IMR-90 (cell line): ENCODE measurements around the gene AKAP13. TPM values are rescaled to one million over a fixed set of nuclear protein-coding genes. Genes with fewer than 3 reads are reported as not detected.

Experiments used
- ATAC-seq: fragments of 200-7000 bp; cut with Tn5 transposase; 2 replicates; pipeline ENCODE4 v1.9.1; 2020; ENCODE audit warnings: low read depth, mild to moderate bottlenecking, moderate library complexity
- BruUV-seq: library from RNA; stranded (reverse); fragments of 400-500 nt; replicated peaks from 2 replicates; lab custom pipeline; 2021; lab: Mats Ljungman, UMichigan
- CTCF ChIA-PET: fragments of 300-600 bp; formaldehyde crosslinking; extraction: SDS; loops from one replicate; lab custom pipeline; 2021; ENCODE audit warnings: antibody characterized with exemption; lab: Yijun Ruan, JAX
- POLR2A ChIA-PET: fragments of 300-600 bp; sonication (Branson Sonifier 250); formaldehyde crosslinking; loops from one replicate; lab custom pipeline; 2022; ENCODE audit warnings: antibody characterized with exemption; ENCODE audit not compliant: unreplicated experiment; lab: Charles Lee
- DNase-seq: peaks from one replicate; pipeline ENCODE4 v3.0.0; 2013
- H2AFZ ChIP-seq: replicated peaks from 2 replicates; pipeline ENCODE3; 2013; ENCODE audit warnings: low read length, mild to moderate bottlenecking; ENCODE audit not compliant: poor library complexity
- H2AK5ac ChIP-seq: 2 replicates; pipeline ENCODE4 v1.6.1; 2013; ENCODE audit warnings: low read depth, low read length, inconsistent platforms
- H2AK9ac ChIP-seq: replicated peaks from 2 replicates; pipeline ENCODE3; 2013; ENCODE audit warnings: mild to moderate bottlenecking, low read depth, low read length, moderate library complexity; ENCODE audit not compliant: poor library complexity
- H2BK120ac ChIP-seq: 2 replicates; pipeline ENCODE4 v1.6.1; 2013; ENCODE audit warnings: low read depth, low read length, inconsistent platforms
- H2BK15ac ChIP-seq: 3 replicates; pipeline ENCODE4 v1.6.1; 2013; ENCODE audit warnings: low read depth, low read length, inconsistent platforms
- H2BK20ac ChIP-seq: 2 replicates; pipeline ENCODE4 v1.6.1; 2013; ENCODE audit warnings: low read depth, mild to moderate bottlenecking, inconsistent platforms, low read length, moderate library complexity
- H2BK5ac ChIP-seq: 2 replicates; pipeline ENCODE4 v1.6.1; 2013; ENCODE audit warnings: mild to moderate bottlenecking, low read depth, low read length, inconsistent platforms; ENCODE audit not compliant: poor library complexity, severe bottlenecking
- H3K14ac ChIP-seq: replicated peaks from 2 replicates; pipeline ENCODE4 v1.6.1; 2013; ENCODE audit warnings: low read depth, low read length, inconsistent platforms
- H3K18ac ChIP-seq: 2 replicates; pipeline ENCODE4 v1.6.1; 2013; ENCODE audit warnings: low read depth, low read length, control low read depth
- H3K23ac ChIP-seq: 2 replicates; pipeline ENCODE4 v1.6.1; 2013; ENCODE audit warnings: low read depth, low read length, inconsistent platforms
- H3K27ac ChIP-seq: 2 replicates; pipeline ENCODE4 v1.5.1; 2013; ENCODE audit warnings: mild to moderate bottlenecking, control low read depth, low read length; ENCODE audit not compliant: insufficient read depth
- H3K27me3 ChIP-seq: 2 replicates; pipeline ENCODE4 v1.6.1; 2013; ENCODE audit warnings: low read length; ENCODE audit not compliant: control insufficient read depth, insufficient read depth
- H3K36me3 ChIP-seq: 2 replicates; pipeline ENCODE4 v1.6.1; 2013; ENCODE audit warnings: low read length, mixed read lengths; ENCODE audit not compliant: control insufficient read depth, insufficient read depth
- H3K4ac ChIP-seq: 2 replicates; pipeline ENCODE4 v1.6.1; 2013; ENCODE audit warnings: low read depth, low read length, inconsistent platforms
- H3K4me1 ChIP-seq: 2 replicates; pipeline ENCODE4 v1.6.1; 2013; ENCODE audit warnings: low read length, mixed read lengths; ENCODE audit not compliant: control insufficient read depth, insufficient read depth
- H3K4me2 ChIP-seq: 2 replicates; pipeline ENCODE4 v1.6.1; 2013; ENCODE audit warnings: low read depth, mild to moderate bottlenecking, control low read depth, low read length, moderate library complexity
- H3K4me3 ChIP-seq: 2 replicates; pipeline ENCODE4 v1.5.1; 2013; ENCODE audit warnings: low read depth, mild to moderate bottlenecking, control low read depth, low read length, moderate library complexity; ENCODE audit not compliant: insufficient read depth
- H3K56ac ChIP-seq: 2 replicates; pipeline ENCODE4 v1.6.1; 2013; ENCODE audit warnings: low read length, inconsistent platforms; ENCODE audit not compliant: insufficient read depth; ENCODE audit errors: extremely low read depth
- H3K79me1 ChIP-seq, 2 experiments: 2 replicates each; pipeline ENCODE4 v1.6.1; 2013; ENCODE audit warnings: low read length in 2 of 2, inconsistent platforms in 1 of 2, low read depth in 1 of 2
- H3K9ac ChIP-seq: 2 replicates; pipeline ENCODE4 v1.6.1; 2013; ENCODE audit warnings: low read depth, low read length, control low read depth
- H3K9me1 ChIP-seq: 2 replicates; pipeline ENCODE4 v1.6.1; 2013; ENCODE audit warnings: low read length, inconsistent platforms; ENCODE audit not compliant: insufficient read depth
- H3K9me3 ChIP-seq: 2 replicates; pipeline ENCODE4 v1.6.1; 2013; ENCODE audit warnings: low read length; ENCODE audit not compliant: control insufficient read depth, insufficient read depth
- H4K20me1 ChIP-seq: 2 replicates; pipeline ENCODE4 v1.6.1; 2013; ENCODE audit warnings: low read length, inconsistent platforms; ENCODE audit not compliant: insufficient read depth
- H4K5ac ChIP-seq: 2 replicates; pipeline ENCODE4 v1.6.1; 2013; ENCODE audit warnings: mild to moderate bottlenecking, low read depth, low read length, control low read depth
- H4K8ac ChIP-seq, 2 experiments: 2 replicates each; pipeline ENCODE4 v1.6.1; 2013; ENCODE audit warnings: low read depth in 2 of 2, low read length in 2 of 2, control low read depth in 1 of 2, inconsistent platforms in 1 of 2
- H4K91ac ChIP-seq: 2 replicates; pipeline ENCODE4 v1.6.1; 2013; ENCODE audit warnings: low read depth, low read length, inconsistent platforms; ENCODE audit not compliant: insufficient read depth
- BHLHE40 ChIP-seq: fragments of 150-350 bp; IDR thresholded peaks from 2 replicates; pipeline ENCODE4 v1.6.1; 2016; ENCODE audit warnings: mild to moderate bottlenecking, low read depth, low read length
- CEBPB ChIP-seq: IDR thresholded peaks from 2 replicates; pipeline ENCODE4 v1.6.1; 2012; ENCODE audit warnings: low read depth, low read length, improper control_type of control experiment
- CHD1 ChIP-seq: IDR thresholded peaks from 2 replicates; pipeline ENCODE4 v1.6.1; 2012; ENCODE audit warnings: low read depth, low read length, improper control_type of control experiment
- FOS ChIP-seq: fragments of 150-350 bp; IDR thresholded peaks from 2 replicates; pipeline ENCODE4 v1.6.1; 2016; ENCODE audit warnings: low read depth, low read length
- MAZ ChIP-seq: IDR thresholded peaks from 2 replicates; pipeline ENCODE4 v1.6.1; 2012; ENCODE audit warnings: low read depth, mild to moderate bottlenecking, low read length, improper control_type of control experiment, moderate library complexity, borderline replicate concordance
- MXI1 ChIP-seq: IDR thresholded peaks from 2 replicates; pipeline ENCODE4 v1.6.1; 2012; ENCODE audit warnings: low read depth, mild to moderate bottlenecking, low read length, moderate library complexity, borderline replicate concordance
- NFE2L2 ChIP-seq: fragments of 150-350 bp; IDR thresholded peaks from 2 replicates; pipeline ENCODE4 v1.6.1; 2016; ENCODE audit warnings: low read depth, mild to moderate bottlenecking, low read length
- POLR2A ChIP-seq: IDR thresholded peaks from 2 replicates; pipeline ENCODE4 v1.6.1; 2012; ENCODE audit warnings: mild to moderate bottlenecking, low read depth, low read length
- RCOR1 ChIP-seq: IDR thresholded peaks from 2 replicates; pipeline ENCODE4 v1.6.1; 2012; ENCODE audit warnings: mild to moderate bottlenecking, low read length, improper control_type of control experiment; ENCODE audit not compliant: insufficient replicate concordance
- RFX5 ChIP-seq: IDR thresholded peaks from 2 replicates; pipeline ENCODE4 v1.8.0; 2012; ENCODE audit warnings: low read depth, mild to moderate bottlenecking, low read length, moderate library complexity
- SMC3 ChIP-seq: fragments of 150-350 bp; IDR thresholded peaks from 2 replicates; pipeline ENCODE4 v1.6.1; 2016; ENCODE audit warnings: low read depth, mild to moderate bottlenecking, antibody characterized with exemption, low read length, moderate library complexity
- WGBS, 2 experiments: methylation state at CpG; one replicate each; pipeline versions ENCODE4 v1.1.5 to v1.1.7; 2013; ENCODE audit warnings: missing lambda C conversion rate in 2 of 2; ENCODE audit not compliant: insufficient read length in 1 of 2; ENCODE audit errors: extremely low coverage in 2 of 2; 5-methylcytosine and 5-hydroxymethylcytosine counted together
- dilution Hi-C: fragments of 300-500 bp; cut with HindIII; formaldehyde crosslinking; loops from one replicate; pipeline ENCODE4 v1.14.3; 2018; ENCODE audit warnings: low sequenced_read_pairs; ENCODE audit not compliant: unreplicated experiment
- in situ Hi-C: fragments of 300-500 bp; cut with MboI; formaldehyde crosslinking; loops from 3 replicates; pipeline ENCODE4 v1.14.3; 2019; ENCODE audit warnings: low sequenced_read_pairs, inconsistent platforms, mixed read lengths
- intact Hi-C: fragments of 100-400 bp; cut with micrococcal nuclease; formaldehyde crosslinking; loops from 2 replicates; pipeline ENCODE4 v1.10.0; 2022
- polyA plus RNA-seq, 3 experiments: library from polyadenylated mRNA; depleted of rRNA; stranded (reverse); fragments of >200 nt; gene quantifications; 2 replicates each; pipeline ENCODE4 v1.2.3, GENCODE V29; 2012; ENCODE audit warnings: low replicate concordance in 1 of 3
- total RNA-seq: library from RNA; depleted of rRNA; stranded (reverse); fragments of >200 nt; gene quantifications from 2 replicates; pipeline ENCODE4 v1.2.3, GENCODE V29; 2012
- TF ChIP-seq, protein P1 (sequence below): fragments of 150-350 bp; IDR thresholded peaks from 2 replicates; pipeline ENCODE4 v1.6.1; 2016; ENCODE audit warnings: low read depth, mild to moderate bottlenecking, low read length, moderate library complexity, borderline replicate concordance
- TF ChIP-seq, protein P2 (sequence below): fragments of 150-350 bp; IDR thresholded peaks from 2 replicates; pipeline ENCODE4 v1.6.1; 2017; ENCODE audit warnings: mild to moderate bottlenecking, antibody characterized with exemption, low read length, low read depth

The AKAP13 gene
- total and polyA plus RNA-seq, 2 of the 4 experiments (the other 2 are of a cell fraction): 10.4 to 46.4 TPM

DNA sequence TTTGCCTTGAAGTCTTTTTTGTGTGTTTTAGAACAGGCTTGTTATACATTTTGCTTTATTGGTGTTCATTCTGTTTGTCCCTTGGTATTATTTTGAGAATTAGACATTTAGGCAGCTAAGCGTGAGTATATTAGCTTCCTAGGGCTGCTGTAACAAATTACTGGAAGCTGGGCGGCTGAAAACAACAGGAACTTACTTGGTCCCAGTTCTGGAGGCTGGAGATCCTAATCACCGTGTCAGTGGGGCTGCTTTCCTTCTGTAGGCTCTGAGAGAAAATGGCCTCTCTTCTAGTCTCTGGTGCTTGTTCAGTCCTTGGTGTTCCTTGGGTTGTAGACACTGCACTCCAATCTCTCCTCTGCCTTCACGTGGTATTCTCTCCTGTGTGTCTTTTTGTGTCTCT is 272.1 kb downstream of the AKAP13 start:
- H3K9ac ChIP-seq: no peak overlapping the region
- no peak overlapping the region for H2AFZ ChIP-seq
- H3K23ac ChIP-seq: no peak overlapping the region
- ATAC-seq (no peak), DNase-seq (no peak)
- peaks cover 11% of the 10 kb centered on the region for H3K36me3 ChIP-seq
- intact Hi-C loops (no loop called here), dilution Hi-C loops (no loop called here), in situ Hi-C loops (no loop called here)
- no peak overlapping the region for H3K4me2 ChIP-seq
- H4K5ac ChIP-seq: no peak overlapping the region; the same call in 1 of the 2 replicates
- no peak overlapping the region for H4K8ac ChIP-seq
- WGBS, 2 experiments: no CpG with 5 or more reads among the region's 4 CpGs
- POLR2A ChIA-PET: no interaction called here
- no peak overlapping the region for H2BK5ac ChIP-seq
- no peak overlapping the region for H2BK120ac ChIP-seq
- peaks cover 16 to 44% of the 10 kb centered on the region in 2 experiments for H3K79me1 ChIP-seq
- H2BK20ac ChIP-seq: no peak overlapping the region
- no peak overlapping the region for H3K27ac ChIP-seq
- no peak overlapping the region for H2BK15ac ChIP-seq
- no peak overlapping the region for H3K56ac ChIP-seq
- no peak for TF ChIP-seq MXI1
- TF ChIP-seq, protein P1, sequence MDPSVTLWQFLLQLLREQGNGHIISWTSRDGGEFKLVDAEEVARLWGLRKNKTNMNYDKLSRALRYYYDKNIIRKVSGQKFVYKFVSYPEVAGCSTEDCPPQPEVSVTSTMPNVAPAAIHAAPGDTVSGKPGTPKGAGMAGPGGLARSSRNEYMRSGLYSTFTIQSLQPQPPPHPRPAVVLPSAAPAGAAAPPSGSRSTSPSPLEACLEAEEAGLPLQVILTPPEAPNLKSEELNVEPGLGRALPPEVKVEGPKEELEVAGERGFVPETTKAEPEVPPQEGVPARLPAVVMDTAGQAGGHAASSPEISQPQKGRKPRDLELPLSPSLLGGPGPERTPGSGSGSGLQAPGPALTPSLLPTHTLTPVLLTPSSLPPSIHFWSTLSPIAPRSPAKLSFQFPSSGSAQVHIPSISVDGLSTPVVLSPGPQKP: no peak
- TF ChIP-seq CHD1: no peak
- TF ChIP-seq MAZ: no peak
- TF ChIP-seq, protein P2, sequence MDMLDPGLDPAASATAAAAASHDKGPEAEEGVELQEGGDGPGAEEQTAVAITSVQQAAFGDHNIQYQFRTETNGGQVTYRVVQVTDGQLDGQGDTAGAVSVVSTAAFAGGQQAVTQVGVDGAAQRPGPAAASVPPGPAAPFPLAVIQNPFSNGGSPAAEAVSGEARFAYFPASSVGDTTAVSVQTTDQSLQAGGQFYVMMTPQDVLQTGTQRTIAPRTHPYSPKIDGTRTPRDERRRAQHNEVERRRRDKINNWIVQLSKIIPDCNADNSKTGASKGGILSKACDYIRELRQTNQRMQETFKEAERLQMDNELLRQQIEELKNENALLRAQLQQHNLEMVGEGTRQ: no peak
- no peak for TF ChIP-seq CEBPB
- TF ChIP-seq BHLHE40: no peak
- TF ChIP-seq RFX5: no peak
- no peak for TF ChIP-seq NFE2L2
- TF ChIP-seq RCOR1: no peak
- TF ChIP-seq FOS: no peak
- TF ChIP-seq SMC3: no peak
- no peak for TF ChIP-seq POLR2A
- CTCF ChIA-PET: no interaction called here
- H4K91ac ChIP-seq: no peak overlapping the region
- H3K9me1 ChIP-seq: peaks cover 13% of the 10 kb centered on the region; the same call in 1 of the 2 replicates
- H3K27me3 ChIP-seq: no peaks in the 10 kb centered on the region
- H3K14ac ChIP-seq: no peak overlapping the region
- no peak overlapping the region for H3K4ac ChIP-seq
- no peak overlapping the region for H3K18ac ChIP-seq
- no peak overlapping the region for H3K4me3 ChIP-seq
- H4K20me1 ChIP-seq: no peaks in the 10 kb centered on the region
- BruUV-seq: no TSS peak
- peaks cover 5% of the 10 kb centered on the region for H3K4me1 ChIP-seq
- H3K9me3 ChIP-seq: no peaks in the 10 kb centered on the region
- H2AK9ac ChIP-seq: no peak overlapping the region
- H2AK5ac ChIP-seq: no peak overlapping the region
